Measurements from ENCODE around the gene FADS2.

The FADS2 gene

GRCh38 chr11:61905801-61906521 is 77.9 kb downstream of the FADS2 start:
- TF ChIP-seq, protein P1, sequence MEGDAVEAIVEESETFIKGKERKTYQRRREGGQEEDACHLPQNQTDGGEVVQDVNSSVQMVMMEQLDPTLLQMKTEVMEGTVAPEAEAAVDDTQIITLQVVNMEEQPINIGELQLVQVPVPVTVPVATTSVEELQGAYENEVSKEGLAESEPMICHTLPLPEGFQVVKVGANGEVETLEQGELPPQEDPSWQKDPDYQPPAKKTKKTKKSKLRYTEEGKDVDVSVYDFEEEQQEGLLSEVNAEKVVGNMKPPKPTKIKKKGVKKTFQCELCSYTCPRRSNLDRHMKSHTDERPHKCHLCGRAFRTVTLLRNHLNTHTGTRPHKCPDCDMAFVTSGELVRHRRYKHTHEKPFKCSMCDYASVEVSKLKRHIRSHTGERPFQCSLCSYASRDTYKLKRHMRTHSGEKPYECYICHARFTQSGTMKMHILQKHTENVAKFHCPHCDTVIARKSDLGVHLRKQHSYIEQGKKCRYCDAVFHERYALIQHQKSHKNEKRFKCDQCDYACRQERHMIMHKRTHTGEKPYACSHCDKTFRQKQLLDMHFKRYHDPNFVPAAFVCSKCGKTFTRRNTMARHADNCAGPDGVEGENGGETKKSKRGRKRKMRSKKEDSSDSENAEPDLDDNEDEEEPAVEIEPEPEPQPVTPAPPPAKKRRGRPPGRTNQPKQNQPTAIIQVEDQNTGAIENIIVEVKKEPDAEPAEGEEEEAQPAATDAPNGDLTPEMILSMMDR (conservative IDR thresholded peaks at IDR 0.05; ENCODE audit: low read length), result no peak
- H3K4me3 ChIP-seq (ENCODE audit: low read length), result no peak overlapping the region
- DNase-seq (ENCODE audit: low read depth), result no peak

DNA sequence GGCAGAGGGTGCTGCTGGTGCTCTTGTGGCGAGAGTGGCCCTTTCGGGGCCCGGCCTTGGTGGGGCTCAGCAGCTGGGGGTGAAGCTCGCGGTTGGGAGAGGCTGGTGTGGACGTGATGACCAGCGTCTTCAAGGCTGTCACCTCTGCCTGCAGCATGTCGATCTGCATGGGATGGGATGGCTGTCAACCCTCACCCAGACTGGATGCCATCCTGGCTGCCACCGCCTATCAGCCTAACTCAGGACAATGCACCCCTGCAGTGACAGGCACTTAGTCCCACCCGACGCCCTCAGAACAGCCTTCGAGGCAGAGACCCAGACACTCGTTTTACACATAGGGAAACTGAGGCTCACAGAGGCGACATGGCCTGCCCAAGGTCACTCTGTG is 78.4 kb downstream of the FADS2 start:
- TF ChIP-seq, protein P1 (conservative IDR thresholded peaks at IDR 0.05; ENCODE audit: low read length), result no peak
- no peak overlapping the region for H3K4me3 ChIP-seq (ENCODE audit: low read length)
- no peak for DNase-seq (ENCODE audit: low read depth)

GRCh38 chr11:61907282-61907681 is 79.2 kb downstream of the FADS2 start:
- H3K4me3 ChIP-seq (ENCODE audit: low read length), result no peak overlapping the region
- TF ChIP-seq, protein P1 (conservative IDR thresholded peaks at IDR 0.05; ENCODE audit: low read length), result no peak
- no peak for DNase-seq (ENCODE audit: low read depth)

DNA sequence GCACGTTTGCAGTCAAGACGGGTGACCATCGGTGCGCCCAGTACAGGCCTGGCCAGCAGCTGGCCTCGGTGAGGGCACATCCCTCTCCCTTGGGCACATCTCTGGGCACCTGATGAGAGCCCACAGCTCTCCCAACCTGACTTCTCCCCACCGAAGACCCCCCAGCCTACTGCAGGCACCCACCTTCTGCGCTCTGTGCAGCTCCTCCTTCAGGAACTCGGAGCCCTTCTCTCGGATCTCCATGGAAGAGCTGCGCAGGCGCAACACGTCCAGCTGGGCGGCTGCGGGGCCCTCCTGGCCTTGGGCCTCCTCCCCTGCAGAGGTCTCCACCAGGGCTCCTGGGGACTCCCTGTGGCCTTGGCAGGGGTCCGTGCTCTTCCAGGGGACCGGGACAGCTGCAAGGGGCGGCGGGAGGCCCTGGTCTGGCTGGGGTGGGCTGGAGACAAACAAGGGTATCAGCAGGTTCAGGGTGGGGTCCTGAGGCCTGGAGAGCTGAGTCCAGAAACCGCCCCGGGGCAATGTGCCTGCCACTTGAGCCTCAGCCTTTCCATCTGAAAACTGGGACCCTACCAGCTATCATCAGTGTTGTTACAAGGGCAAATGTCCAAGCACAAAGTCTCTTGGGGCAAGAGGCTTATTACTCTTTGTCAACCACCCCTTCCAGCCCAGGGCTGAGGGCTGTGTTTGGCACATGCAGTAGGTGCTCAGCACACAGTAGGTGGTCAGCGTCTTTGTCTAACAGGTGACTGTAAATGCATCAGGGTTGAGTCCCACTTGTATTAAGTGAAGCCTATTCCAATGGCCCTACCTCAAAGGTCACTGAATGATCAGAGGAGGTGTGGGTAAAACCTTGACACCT is 80.0 kb downstream of the FADS2 start:
- TF ChIP-seq, protein P1 (conservative IDR thresholded peaks at IDR 0.05; ENCODE audit: low read length), result no peak
- DNase-seq (ENCODE audit: low read depth), result no peak
- no peak overlapping the region for H3K4me3 ChIP-seq (ENCODE audit: low read length)

DNA sequence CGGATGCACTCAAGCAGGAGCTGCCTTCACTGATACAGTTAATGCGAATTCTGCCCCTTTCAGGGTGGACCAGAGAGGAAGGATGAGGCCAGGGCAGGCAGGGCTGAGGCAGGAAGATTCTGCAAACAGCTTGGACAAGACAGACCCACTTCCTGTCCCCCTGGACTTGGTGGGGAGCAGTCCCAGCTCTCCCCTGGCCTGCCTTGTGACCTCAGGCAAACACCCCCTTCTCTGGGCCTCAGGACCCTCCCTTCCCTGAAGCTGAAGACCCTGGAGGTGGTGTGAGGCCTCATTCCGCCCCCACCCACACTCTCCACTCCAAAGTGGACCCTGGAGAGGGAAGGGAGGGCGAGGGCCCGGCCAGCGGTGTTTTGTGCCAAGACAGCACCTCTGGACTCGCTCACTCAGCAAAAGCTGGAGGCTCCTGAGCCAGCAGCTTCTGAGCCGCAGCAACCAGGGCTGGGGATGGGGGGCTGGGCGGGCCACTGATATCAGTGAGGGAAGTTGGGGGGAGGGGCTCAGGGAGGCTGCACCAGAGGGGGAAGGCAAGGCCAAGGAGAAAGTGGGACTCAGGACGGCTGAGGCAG is 80.7 kb downstream of the FADS2 start:
- no peak for DNase-seq (ENCODE audit: low read depth)
- TF ChIP-seq, protein P1 (conservative IDR thresholded peaks at IDR 0.05; ENCODE audit: low read length), result no peak
- H3K4me3 ChIP-seq (ENCODE audit: low read length), result no peak overlapping the region

DNA sequence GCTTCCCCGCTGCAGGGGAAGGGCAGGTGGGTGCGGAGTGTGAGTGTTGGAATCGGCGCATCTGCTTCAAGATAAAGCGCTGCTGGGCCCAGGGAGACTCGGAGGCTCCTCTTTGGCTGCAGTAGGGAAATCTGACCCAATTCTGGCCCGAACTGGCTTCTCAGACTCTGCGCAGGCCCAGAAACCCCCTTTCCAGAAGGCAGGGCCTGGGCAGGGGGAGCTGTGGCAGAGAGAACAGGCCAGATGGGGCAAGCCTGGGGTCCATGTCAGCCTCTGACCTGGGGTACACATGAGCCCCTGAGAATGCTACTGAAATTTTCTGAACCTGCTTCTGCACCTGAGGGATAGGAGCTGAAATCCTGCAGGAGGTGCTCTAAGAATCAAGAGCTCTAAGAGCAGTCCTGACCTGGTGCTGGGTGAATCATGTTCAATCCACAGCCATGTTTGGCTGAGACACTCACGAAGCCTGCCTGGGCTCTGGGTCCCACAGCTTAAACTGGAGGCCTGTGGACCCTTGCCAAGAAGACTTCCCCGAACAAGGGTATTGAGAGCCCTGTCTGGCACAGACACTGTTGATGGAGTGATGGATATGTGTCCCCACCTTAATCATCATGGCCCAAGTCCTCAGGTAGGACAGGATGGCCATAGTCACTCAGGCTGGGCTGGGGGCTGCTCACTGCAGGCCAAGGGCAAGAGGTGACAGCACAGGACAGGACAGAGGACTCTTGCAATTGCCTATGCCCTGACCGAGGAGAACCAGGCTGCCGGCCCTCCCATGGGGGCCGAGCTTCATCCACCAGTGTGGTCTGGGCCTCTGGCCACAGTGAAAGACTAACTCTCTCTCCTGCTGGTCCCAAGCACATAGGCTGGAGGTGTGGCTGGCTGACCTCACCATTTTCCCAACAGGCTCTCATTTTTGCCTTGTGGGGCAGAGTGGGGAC is 82.4 kb downstream of the FADS2 start:
- no peak overlapping the region for H3K4me3 ChIP-seq (ENCODE audit: low read length)
- TF ChIP-seq, protein P1 (conservative IDR thresholded peaks at IDR 0.05; ENCODE audit: low read length), result no peak
- no peak for DNase-seq (ENCODE audit: low read depth)
